ENCODE data around the gene ZNF565. TPM values are rescaled to one million over a fixed set of nuclear protein-coding genes. Genes with fewer than 3 reads are reported as not detected.
A peak's percentile ranks its signal among the peaks of the same experiment; 100 is the strongest.

The ZNF565 gene
- total RNA-seq, 1 donor from 2014 or later: 6.2 TPM

GRCh38 chr19:36245210-36246005 is 30.9 kb upstream of the ZNF565 start:
- no peaks in the 10 kb centered on the region for H3K9me3 ChIP-seq (ENCODE audit: low read depth)
- H3K4me3 Mint-ChIP-seq: no peak overlapping the region
- no peaks in the 10 kb centered on the region for H3K27me3 ChIP-seq
- H3K4me3 ChIP-seq: peak overlapping the region; percentile 62
- peaks cover 17% of the 10 kb centered on the region for H3K4me1 ChIP-seq
- no peak overlapping the region for H3K27ac ChIP-seq
- no peak overlapping the region for H3K27ac Mint-ChIP-seq
- peaks cover 22% of the 10 kb centered on the region for H3K36me3 Mint-ChIP-seq
- peak overlapping the region; percentile 81 for H2AFZ ChIP-seq (replicated peaks)
- TF ChIP-seq EZH2 (IDR thresholded peaks at IDR 0.05) (peak; percentile 21), EZH2phosphoT487 (IDR thresholded peaks at IDR 0.05) (no peak)
- TF ChIP-seq, protein P1, sequence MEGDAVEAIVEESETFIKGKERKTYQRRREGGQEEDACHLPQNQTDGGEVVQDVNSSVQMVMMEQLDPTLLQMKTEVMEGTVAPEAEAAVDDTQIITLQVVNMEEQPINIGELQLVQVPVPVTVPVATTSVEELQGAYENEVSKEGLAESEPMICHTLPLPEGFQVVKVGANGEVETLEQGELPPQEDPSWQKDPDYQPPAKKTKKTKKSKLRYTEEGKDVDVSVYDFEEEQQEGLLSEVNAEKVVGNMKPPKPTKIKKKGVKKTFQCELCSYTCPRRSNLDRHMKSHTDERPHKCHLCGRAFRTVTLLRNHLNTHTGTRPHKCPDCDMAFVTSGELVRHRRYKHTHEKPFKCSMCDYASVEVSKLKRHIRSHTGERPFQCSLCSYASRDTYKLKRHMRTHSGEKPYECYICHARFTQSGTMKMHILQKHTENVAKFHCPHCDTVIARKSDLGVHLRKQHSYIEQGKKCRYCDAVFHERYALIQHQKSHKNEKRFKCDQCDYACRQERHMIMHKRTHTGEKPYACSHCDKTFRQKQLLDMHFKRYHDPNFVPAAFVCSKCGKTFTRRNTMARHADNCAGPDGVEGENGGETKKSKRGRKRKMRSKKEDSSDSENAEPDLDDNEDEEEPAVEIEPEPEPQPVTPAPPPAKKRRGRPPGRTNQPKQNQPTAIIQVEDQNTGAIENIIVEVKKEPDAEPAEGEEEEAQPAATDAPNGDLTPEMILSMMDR (IDR thresholded peaks at IDR 0.05): peak; percentile 54
- DNase-seq (ENCODE audit: low spot score): peak; percentile 87
- H3K36me3 ChIP-seq: no peaks in the 10 kb centered on the region
- H3K9me3 Mint-ChIP-seq: peaks cover 23% of the 10 kb centered on the region
- H3F3A ChIP-seq (ENCODE audit: low read depth): peaks cover 29% of the 10 kb centered on the region
- H3K79me2 ChIP-seq (ENCODE audit: low read depth): no peaks in the 10 kb centered on the region
- no peaks in the 10 kb centered on the region for H3K27me3 Mint-ChIP-seq (ENCODE audit: insufficient read depth, low read depth)
- peaks cover 5% of the 10 kb centered on the region for H3K4me1 Mint-ChIP-seq
- no peak overlapping the region for H3K9ac ChIP-seq
- peak overlapping the region; percentile 77 for H3K4me2 ChIP-seq
- no peaks in the 10 kb centered on the region for H4K20me1 ChIP-seq (ENCODE audit: low read depth)

GRCh38 chr19:36244066-36244465 is 29.6 kb upstream of the ZNF565 start:
- Histone ChIP-seq H3K4me3 (no peak overlapping the region), H3K4me1 (peaks cover 17% of the 10 kb centered on the region), H3K4me2 (no peak overlapping the region), H3K9me3 (ENCODE audit: low read depth) (no peaks in the 10 kb centered on the region), H3K9ac (no peak overlapping the region), H3K36me3 (no peaks in the 10 kb centered on the region), H3F3A (ENCODE audit: low read depth) (peaks cover 41% of the 10 kb centered on the region), H3K79me2 (ENCODE audit: low read depth) (no peaks in the 10 kb centered on the region), H3K27ac (no peak overlapping the region), H4K20me1 (ENCODE audit: low read depth) (no peaks in the 10 kb centered on the region), H3K27me3 (no peaks in the 10 kb centered on the region), H2AFZ (replicated peaks) (no peak overlapping the region)
- no peak for DNase-seq (ENCODE audit: low spot score)
- no peak for TF ChIP-seq EZH2 (IDR thresholded peaks at IDR 0.05)
- no peak for TF ChIP-seq EZH2phosphoT487 (IDR thresholded peaks at IDR 0.05)
- TF ChIP-seq, protein P1 (IDR thresholded peaks at IDR 0.05): no peak
- Mint-ChIP-seq H3K4me1 (peaks cover 5% of the 10 kb centered on the region), H3K4me3 (no peak overlapping the region), H3K27me3 (ENCODE audit: insufficient read depth, low read depth) (no peaks in the 10 kb centered on the region), H3K9me3 (peaks cover 29% of the 10 kb centered on the region), H3K27ac (no peak overlapping the region), H3K36me3 (peaks cover 32% of the 10 kb centered on the region)

- Mint-ChIP-seq H3K9me3 (peaks cover 69% of the 10 kb centered on the region), H3K27ac (no peak overlapping the region), H3K4me1 (no peaks in the 10 kb centered on the region), H3K36me3 (peaks cover 84% of the 10 kb centered on the region), H3K4me3 (no peak overlapping the region), H3K27me3 (ENCODE audit: insufficient read depth, low read depth) (peaks cover 4% of the 10 kb centered on the region)
- peaks cover 18% of the 10 kb centered on the region for H4K20me1 ChIP-seq (ENCODE audit: low read depth)
- TF ChIP-seq EZH2 (IDR thresholded peaks at IDR 0.05): no peak
- TF ChIP-seq, protein P1 (IDR thresholded peaks at IDR 0.05): no peak
- no peak for TF ChIP-seq EZH2phosphoT487 (IDR thresholded peaks at IDR 0.05)
- H3F3A ChIP-seq (ENCODE audit: low read depth): peaks cover 49% of the 10 kb centered on the region
- H3K4me3 ChIP-seq: no peak overlapping the region
- H3K36me3 ChIP-seq: peaks cover 46% of the 10 kb centered on the region
- no peak overlapping the region for H2AFZ ChIP-seq (replicated peaks)
- no peak overlapping the region for H3K27ac ChIP-seq
- H3K4me1 ChIP-seq: peaks cover 7% of the 10 kb centered on the region
- peaks cover 52% of the 10 kb centered on the region for H3K79me2 ChIP-seq (ENCODE audit: low read depth)
- H3K9me3 ChIP-seq (ENCODE audit: low read depth): no peaks in the 10 kb centered on the region
- no peak overlapping the region for H3K4me2 ChIP-seq
- DNase-seq (ENCODE audit: low spot score): no peak
- no peaks in the 10 kb centered on the region for H3K27me3 ChIP-seq
- no peak overlapping the region for H3K9ac ChIP-seq
Observed at GRCh38 chr19:36236946-36237310, 22.5 kb upstream of the ZNF565 start.

Data from neural progenitor cell (in vitro differentiated cells).